ENCODE results near the gene LEMD2.

DNA sequence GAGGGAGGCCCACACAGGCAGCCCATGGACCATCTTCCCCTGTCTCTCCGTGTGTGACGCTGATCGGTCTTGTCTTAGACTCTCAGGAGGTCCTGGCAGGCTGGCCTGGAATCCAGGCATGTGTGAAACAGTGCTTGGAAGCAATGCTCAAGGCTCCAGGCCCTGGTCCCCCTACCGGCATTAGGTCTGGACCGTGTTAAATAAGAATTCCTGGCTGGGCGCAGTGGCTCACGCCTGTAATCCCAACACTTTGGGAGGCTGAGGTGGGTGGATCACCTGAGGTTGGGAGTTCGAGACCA, 55.3 kb downstream of the LEMD2 start:
- no peak for TF ChIP-seq EZH2phosphoT487 (IDR thresholded peaks at IDR 0.05; ENCODE audit: insufficient read depth, low read depth)
- TF ChIP-seq EZH2 (IDR thresholded peaks at IDR 0.05; ENCODE audit: insufficient read depth, poor library complexity, severe bottlenecking) = no peak
